NCI-H2107 treated with DMSO at 0.1 percent for 48 hours (cell line): ENCODE results near the gene TTC12.

Experiments used
- DNase-seq: peaks from one replicate; lab custom pipeline; 2025; ENCODE audit not compliant: unreplicated experiment; lab: John Stamatoyannopoulos, UW

Gene TTC12

GRCh38 chr11:113373306-113373705, 58.9 kb downstream of the TTC12 start:
- DNase-seq = no peak

- no peak for DNase-seq
Observed at GRCh38 chr11:113373981-113374560, 59.7 kb downstream of the TTC12 start.

GRCh38 chr11:113375402-113375801, 61.0 kb downstream of the TTC12 start:
- no peak for DNase-seq

- no peak for DNase-seq
Observed at GRCh38 chr11:113376156-113376555, 61.8 kb downstream of the TTC12 start.

- DNase-seq = no peak
Observed at GRCh38 chr11:113377681-113378412, 63.5 kb downstream of the TTC12 start.

GRCh38 chr11:113378692-113379091, 64.3 kb downstream of the TTC12 start:
- no peak for DNase-seq

- DNase-seq = no peak
Observed at GRCh38 chr11:113382121-113382520, 67.7 kb downstream of the TTC12 start.

- DNase-seq = no peak
Observed at GRCh38 chr11:113384551-113384950, 70.2 kb downstream of the TTC12 start.

GRCh38 chr11:113385749-113386148, 71.4 kb downstream of the TTC12 start:
- no peak for DNase-seq

- DNase-seq = no peak
Observed at GRCh38 chr11:113386866-113387265, 72.5 kb downstream of the TTC12 start.

- DNase-seq = no peak
Observed at GRCh38 chr11:113387605-113388211, 73.3 kb downstream of the TTC12 start, which contains the start of gene ANKK1. Gene ANKK1, plus strand, starts transcription at chr11:113387779. Its CDS starts 106 bp downstream, at chr11:113387885.

GRCh38 chr11:113389272-113389671, 74.9 kb downstream of the TTC12 start:
- no peak for DNase-seq

- no peak for DNase-seq
Observed at GRCh38 chr11:113392236-113392921, 78.0 kb downstream of the TTC12 start.

- DNase-seq = no peak
Observed at GRCh38 chr11:113393501-113393985, 79.2 kb downstream of the TTC12 start.

GRCh38 chr11:113394919-113395318, 80.5 kb downstream of the TTC12 start:
- no peak for DNase-seq

- DNase-seq = no peak
Observed at GRCh38 chr11:113395782-113396336, 81.5 kb downstream of the TTC12 start.

GRCh38 chr11:113396690-113397089, 82.3 kb downstream of the TTC12 start:
- no peak for DNase-seq

- no peak for DNase-seq
Observed at GRCh38 chr11:113397212-113397611, 82.8 kb downstream of the TTC12 start.

- no peak for DNase-seq
Observed at GRCh38 chr11:113397821-113398220, 83.4 kb downstream of the TTC12 start.

GRCh38 chr11:113398669-113399430, 84.5 kb downstream of the TTC12 start:
- DNase-seq = no peak
